Trophoblast cell (in vitro differentiated cells and primary cell): ENCODE measurements around the gene ARF6.

Source experiments
- DNase-seq, 2 donors: peaks; one replicate each; pipeline ENCODE4 v3.0.0-alpha.2; 2016
- H2AFZ ChIP-seq: 2 replicates; pipeline ENCODE4 v1.6.1; 2013; ENCODE audit warnings: low read length, moderate library complexity, mild to moderate bottlenecking; ENCODE audit not compliant: insufficient read depth, poor library complexity
- H2AK5ac ChIP-seq: 2 replicates; pipeline ENCODE4 v1.6.1; 2013; ENCODE audit warnings: mild to moderate bottlenecking, low read length
- H2BK120ac ChIP-seq: 2 replicates; pipeline ENCODE4 v1.6.1; 2013; ENCODE audit warnings: low read length, mild to moderate bottlenecking, moderate library complexity; ENCODE audit not compliant: insufficient read depth, poor library complexity
- H2BK12ac ChIP-seq: 2 replicates; pipeline ENCODE4 v1.6.1; 2013; ENCODE audit warnings: mild to moderate bottlenecking, low read length, moderate library complexity
- H2BK5ac ChIP-seq: 2 replicates; pipeline ENCODE4 v1.6.1; 2013; ENCODE audit warnings: low read length, low read depth, moderate library complexity, mild to moderate bottlenecking; ENCODE audit not compliant: poor library complexity
- H3K14ac ChIP-seq: 2 replicates; pipeline ENCODE4 v1.6.1; 2013; ENCODE audit warnings: mild to moderate bottlenecking, low read length
- H3K18ac ChIP-seq: 2 replicates; pipeline ENCODE4 v1.6.1; 2013; ENCODE audit warnings: mild to moderate bottlenecking, low read length
- H3K23ac ChIP-seq: 2 replicates; pipeline ENCODE4 v1.6.1; 2013; ENCODE audit warnings: low read length
- H3K27ac ChIP-seq: 2 replicates; pipeline ENCODE4 v1.5.1; 2013; ENCODE audit warnings: low read depth, mild to moderate bottlenecking, inconsistent platforms, low read length, moderate library complexity
- H3K27me3 ChIP-seq: 2 replicates; pipeline ENCODE4 v1.6.1; 2013; ENCODE audit warnings: inconsistent platforms, mild to moderate bottlenecking, low read length, moderate library complexity; ENCODE audit not compliant: insufficient read depth
- H3K36me3 ChIP-seq, 2 experiments: 1 replicate in 1 of 2; 2 replicates in 1 of 2; pipeline ENCODE4 v1.6.1; 2013; ENCODE audit warnings: low read length in 2 of 2, mild to moderate bottlenecking in 2 of 2, moderate library complexity in 1 of 2; ENCODE audit not compliant: insufficient read depth in 2 of 2, control insufficient read depth in 1 of 2
- H3K4ac ChIP-seq: 2 replicates; pipeline ENCODE4 v1.6.1; 2013; ENCODE audit warnings: low read depth, mild to moderate bottlenecking, low read length, moderate library complexity
- H3K4me1 ChIP-seq, 2 experiments: 1 replicate in 1 of 2; 2 replicates in 1 of 2; pipeline ENCODE4 v1.6.1; 2013; ENCODE audit warnings: low read length in 2 of 2, mild to moderate bottlenecking in 2 of 2, moderate library complexity in 1 of 2; ENCODE audit not compliant: insufficient read depth in 2 of 2, control insufficient read depth in 1 of 2
- H3K4me2 ChIP-seq: 2 replicates; pipeline ENCODE4 v1.6.1; 2013; ENCODE audit warnings: inconsistent platforms, mild to moderate bottlenecking, low read length, moderate library complexity
- H3K4me3 ChIP-seq: 2 replicates; pipeline ENCODE4 v1.5.1; 2013; ENCODE audit warnings: mild to moderate bottlenecking, low read depth, low read length, inconsistent platforms
- H3K79me1 ChIP-seq: one replicate; pipeline ENCODE4 v1.6.1; 2013; ENCODE audit warnings: low read length
- H3K79me2 ChIP-seq: 2 replicates; pipeline ENCODE4 v1.6.1; 2013; ENCODE audit warnings: low read length, mild to moderate bottlenecking; ENCODE audit not compliant: control insufficient read depth, insufficient read depth, poor library complexity
- H3K9ac ChIP-seq: 2 replicates; pipeline ENCODE4 v1.6.1; 2013; ENCODE audit warnings: mild to moderate bottlenecking, low read length
- H3K9me3 ChIP-seq: 2 replicates; pipeline ENCODE4 v1.6.1; 2013; ENCODE audit warnings: low read depth, mild to moderate bottlenecking, control low read depth, inconsistent platforms, low read length; ENCODE audit not compliant: insufficient read depth
- H4K12ac ChIP-seq: 2 replicates; pipeline ENCODE4 v1.6.1; 2013; ENCODE audit warnings: low read depth, mild to moderate bottlenecking, low read length, moderate library complexity
- H4K8ac ChIP-seq: 2 replicates; pipeline ENCODE4 v1.6.1; 2013; ENCODE audit warnings: low read depth, mild to moderate bottlenecking, low read length, moderate library complexity
- H4K91ac ChIP-seq: one replicate; pipeline ENCODE4 v1.6.1; 2013; ENCODE audit warnings: low read depth, mild to moderate bottlenecking, low read length, moderate library complexity
- WGBS: extraction: QIAGEN DNeasy Blood & Tissue Kit; methylation state at CpG from one replicate; pipeline ENCODE4 v1.1.7; 2013; ENCODE audit warnings: missing lambda C conversion rate; ENCODE audit not compliant: insufficient read length, insufficient coverage; ENCODE audit errors: extremely low coverage; 5-methylcytosine and 5-hydroxymethylcytosine counted together

Gene ARF6

GRCh38 chr14:49860988-49861698 is 31.7 kb upstream of the ARF6 start:
- peak overlapping the region; percentile 95 for H4K91ac ChIP-seq
- peaks cover 11% of the 10 kb centered on the region for H3K79me1 ChIP-seq
- H3K27me3 ChIP-seq = no peaks in the 10 kb centered on the region
- H3K36me3 ChIP-seq = no peaks in the 10 kb centered on the region
- peak overlapping the region; percentile 89 for H3K4me2 ChIP-seq
- H3K79me2 ChIP-seq = peaks cover 9% of the 10 kb centered on the region
- H3K23ac ChIP-seq = no peak overlapping the region
- peak overlapping the region; percentile 76 for H2AK5ac ChIP-seq
- DNase-seq = no peak
- H3K18ac ChIP-seq = peak overlapping the region; percentile 94
- H2BK5ac ChIP-seq = peak overlapping the region; percentile 100
- peak overlapping the region; percentile 72 for H3K4me3 ChIP-seq
- H3K4me1 ChIP-seq = peaks cover 0 to 5% of the 10 kb centered on the region in 2 experiments
- no peak overlapping the region for H2BK12ac ChIP-seq
- H4K8ac ChIP-seq = peak overlapping the region; percentile 99
- peak overlapping the region; percentile 99 for H3K9ac ChIP-seq
- H2BK120ac ChIP-seq = peak overlapping the region; percentile 96
- no peaks in the 10 kb centered on the region for H3K9me3 ChIP-seq
- no peak overlapping the region for H4K12ac ChIP-seq
- peak overlapping the region; percentile 96 for H3K4ac ChIP-seq
- WGBS = no CpG with 5 or more reads among the region's 4 CpGs
- H3K14ac ChIP-seq = peak overlapping the region; percentile 99
- H3K27ac ChIP-seq = peak overlapping the region; percentile 100
- peak overlapping the region; percentile 99 for H2AFZ ChIP-seq

- peak overlapping the region; percentile 99 for H3K9ac ChIP-seq
- H3K14ac ChIP-seq = peak overlapping the region; percentile 99
- peak; percentile 52 to 76 for DNase-seq
- no peak overlapping the region for H3K23ac ChIP-seq
- H3K4ac ChIP-seq = peak overlapping the region; percentile 96
- peaks cover 0 to 5% of the 10 kb centered on the region in 2 experiments for H3K4me1 ChIP-seq
- H3K4me3 ChIP-seq = peak overlapping the region; percentile 72
- no peaks in the 10 kb centered on the region for H3K27me3 ChIP-seq
- peak overlapping the region; percentile 99 for H4K8ac ChIP-seq
- H3K27ac ChIP-seq = peak overlapping the region; percentile 100
- peak overlapping the region; percentile 82 for H2AK5ac ChIP-seq
- H3K4me2 ChIP-seq = peak overlapping the region; percentile 89
- peak overlapping the region; percentile 100 for H2BK5ac ChIP-seq
- peak overlapping the region; percentile 96 for H2BK120ac ChIP-seq
- H3K18ac ChIP-seq = peak overlapping the region; percentile 94
- H4K12ac ChIP-seq = peak overlapping the region; percentile 97
- H2BK12ac ChIP-seq = no peak overlapping the region
- H2AFZ ChIP-seq = peak overlapping the region; percentile 99
- H4K91ac ChIP-seq = peak overlapping the region; percentile 95
- peaks cover 11% of the 10 kb centered on the region for H3K79me1 ChIP-seq
- WGBS = no CpG with 5 or more reads among the region's 12 CpGs
- H3K79me2 ChIP-seq = peaks cover 9% of the 10 kb centered on the region
- H3K36me3 ChIP-seq = no peaks in the 10 kb centered on the region
- H3K9me3 ChIP-seq = no peaks in the 10 kb centered on the region
Observed at GRCh38 chr14:49861699-49862088, 31.2 kb upstream of the ARF6 start.

GRCh38 chr14:49862089-49862673 is 30.7 kb upstream of the ARF6 start:
- WGBS = no CpG with 5 or more reads among the region's 30 CpGs
- Histone ChIP-seq H3K14ac (peak overlapping the region; percentile 99), H2BK5ac (peak overlapping the region; percentile 100), H4K12ac (peak overlapping the region; percentile 97), H3K4ac (peak overlapping the region; percentile 96), H3K18ac (peak overlapping the region; percentile 94), H3K4me2 (peak overlapping the region; percentile 89), H3K9me3 (no peaks in the 10 kb centered on the region), H3K23ac (no peak overlapping the region), H3K79me2 (peaks cover 9% of the 10 kb centered on the region), H2BK12ac (no peak overlapping the region), H3K9ac (peak overlapping the region; percentile 99), H4K8ac (peak overlapping the region; percentile 99), H3K36me3 (no peaks in the 10 kb centered on the region), H3K27ac (peak overlapping the region; percentile 100), H3K4me3 (peak overlapping the region; percentile 72), H4K91ac (peak overlapping the region; percentile 95), H2AFZ (peak overlapping the region; percentile 99), H3K79me1 (peaks cover 11% of the 10 kb centered on the region), H3K27me3 (no peaks in the 10 kb centered on the region), H2AK5ac (no peak overlapping the region), H3K4me1 (peaks cover under 1 to 5% of the 10 kb centered on the region in 2 experiments), H2BK120ac (peak overlapping the region; percentile 96)
- peak; percentile 76 to 91 for DNase-seq

DNA sequence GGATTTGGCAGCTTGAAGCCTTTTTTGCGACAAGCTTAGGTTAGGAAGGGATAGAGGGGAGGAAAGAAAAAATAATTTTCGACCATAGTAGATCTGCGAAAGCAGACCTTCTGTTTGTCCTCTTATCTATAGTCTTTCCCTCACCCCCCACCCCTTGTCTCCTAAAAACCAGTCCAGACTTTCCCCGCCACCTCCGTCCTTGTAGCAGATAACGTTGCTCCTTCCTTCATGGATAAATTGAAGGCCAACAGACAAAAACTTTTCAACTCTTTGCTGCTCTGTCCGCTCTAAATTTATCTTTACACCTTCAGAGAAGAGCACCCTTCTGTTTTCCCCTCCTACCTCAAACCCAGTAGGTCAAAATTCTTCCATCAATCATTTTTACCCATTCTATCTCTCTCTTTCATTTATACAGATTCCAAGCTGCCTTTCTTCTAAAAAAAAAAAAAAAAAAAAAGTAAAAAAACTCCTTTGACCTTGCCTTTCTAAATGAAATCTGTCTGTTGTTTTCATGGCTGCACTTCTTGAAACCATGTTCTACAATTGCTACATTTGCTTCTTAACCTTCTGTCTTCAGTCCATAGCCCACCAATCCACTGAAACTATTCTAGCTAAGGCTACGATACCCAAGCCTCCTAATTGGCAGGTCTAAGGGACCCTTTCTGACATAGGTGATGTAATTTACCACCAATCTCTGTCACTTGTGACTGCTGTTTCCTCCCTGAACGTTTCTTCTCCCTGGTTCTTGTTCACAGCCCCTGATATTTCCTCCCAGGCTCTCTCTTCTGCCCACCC is 29.2 kb upstream of the ARF6 start:
- no peak overlapping the region for H3K18ac ChIP-seq
- H2AK5ac ChIP-seq = no peak overlapping the region
- peak overlapping the region; percentile 95 for H4K91ac ChIP-seq
- no peak overlapping the region for H3K23ac ChIP-seq
- no peaks in the 10 kb centered on the region for H3K36me3 ChIP-seq
- peaks cover 11% of the 10 kb centered on the region for H3K79me2 ChIP-seq
- H3K4me1 ChIP-seq = peaks cover 3 to 8% of the 10 kb centered on the region in 2 experiments
- H2BK5ac ChIP-seq = peak overlapping the region; percentile 92
- peak overlapping the region; percentile 49 for H4K8ac ChIP-seq
- H3K4ac ChIP-seq = peak overlapping the region; percentile 58
- H3K79me1 ChIP-seq = peaks cover 14% of the 10 kb centered on the region
- no peak overlapping the region for H3K4me3 ChIP-seq
- no peak for DNase-seq
- peak overlapping the region; percentile 97 for H3K9ac ChIP-seq
- H4K12ac ChIP-seq = no peak overlapping the region
- no CpG with 5 or more reads among the region's 9 CpGs for WGBS
- peak overlapping the region; percentile 91 for H3K4me2 ChIP-seq
- H3K9me3 ChIP-seq = no peaks in the 10 kb centered on the region
- H3K27me3 ChIP-seq = no peaks in the 10 kb centered on the region
- H2BK120ac ChIP-seq = peak overlapping the region; percentile 81
- H2BK12ac ChIP-seq = no peak overlapping the region
- peak overlapping the region; percentile 98 for H3K27ac ChIP-seq
- no peak overlapping the region for H2AFZ ChIP-seq
- peak overlapping the region; percentile 95 for H3K14ac ChIP-seq
